Measurements from ENCODE around the gene SMDT1. TPM values are rescaled to one million over a fixed set of nuclear protein-coding genes. Genes with fewer than 3 reads are reported as not detected.
A peak's percentile ranks its signal among the peaks of the same experiment; 100 is the strongest.

SMDT1 gene
- total and polyA plus RNA-seq, 2 donors (not counting 1 experiment from before 2014, with no cell fraction given), result 122 to 140 TPM

DNA sequence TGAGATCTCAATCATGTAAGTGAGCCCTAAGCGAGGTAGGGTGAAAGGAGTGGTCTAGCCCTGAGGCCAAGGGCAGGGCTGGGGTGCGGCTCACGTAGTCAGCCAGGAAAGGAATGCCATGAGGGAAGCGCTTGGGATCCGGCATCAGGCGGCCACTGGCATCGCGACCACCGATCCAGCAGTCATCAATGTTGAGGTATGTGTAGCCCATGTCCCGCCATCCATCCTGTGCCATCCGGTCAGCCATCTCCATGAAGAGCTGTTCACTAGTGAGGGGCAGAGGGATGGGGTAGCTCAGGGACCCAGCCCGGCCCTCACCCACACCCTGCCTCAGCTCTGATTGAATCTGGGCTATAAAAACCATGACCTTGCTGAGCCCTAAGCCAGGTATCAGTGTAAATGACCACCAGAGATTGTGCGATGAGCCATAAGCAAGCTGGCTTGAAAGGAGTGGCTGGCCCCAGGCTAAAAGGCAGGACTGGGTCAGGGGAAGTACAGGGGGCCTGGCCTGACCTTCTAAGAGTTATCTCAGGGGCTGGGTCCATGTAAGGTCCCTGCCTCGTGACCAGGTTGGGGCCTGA is 11.7 kb upstream of the SMDT1 start:
- Mint-ChIP-seq H3K4me1 (peaks cover 30% of the 10 kb centered on the region), H3K27ac (peak overlapping the region; percentile 26), H3K27me3 (no peaks in the 10 kb centered on the region), H3K9me3 (ENCODE audit: insufficient read depth) (no peaks in the 10 kb centered on the region), H3K4me3 (no peak overlapping the region)
- Histone ChIP-seq H3K4me3 (ENCODE audit: control extremely low read depth in 1 of 5, extremely low read depth in 1 of 5, insufficient read depth in 1 of 5, low read depth in 2 of 5, low read length in 4 of 5) (no peak overlapping the region), H3K79me2 (ENCODE audit: control insufficient read depth, insufficient read depth, low read length) (no peaks in the 10 kb centered on the region), H3K27me3 (replicated peaks in 1 of 4; ENCODE audit: control extremely low read depth in 1 of 4, control insufficient read depth in 3 of 4, insufficient read depth in 4 of 4, low read length in 3 of 4) (no peaks in the 10 kb centered on the region), H3K36me3 (replicated peaks in 1 of 2; ENCODE audit: control extremely low read depth in 1 of 2, control insufficient read depth in 1 of 2, extremely low read depth in 1 of 2, insufficient read depth in 2 of 2, low read length in 1 of 2) (peaks cover 0 to 18% of the 10 kb centered on the region in 2 experiments), H4K20me1 (ENCODE audit: control insufficient read depth, insufficient read depth, low read length, poor library complexity, severe bottlenecking) (no peaks in the 10 kb centered on the region), H3K27ac (ENCODE audit: low read length in 2 of 2) (no peak overlapping the region), H2AFZ (ENCODE audit: insufficient read depth, low read depth, low read length, poor library complexity, severe bottlenecking) (no peak overlapping the region), H3K9ac (ENCODE audit: low read length) (no peak overlapping the region), H3K4me2 (replicated peaks; ENCODE audit: low read depth, low read length, poor library complexity, severe bottlenecking) (no peak overlapping the region), H3K4me1 (ENCODE audit: control insufficient read depth in 2 of 2, insufficient read depth in 2 of 2, low read length in 2 of 2) (peaks cover 12 to 17% of the 10 kb centered on the region in 2 donors), H3K9me3 (ENCODE audit: control extremely low read depth in 1 of 3, control insufficient read depth in 2 of 3, insufficient read depth in 1 of 3, low read length in 2 of 3) (no peaks in the 10 kb centered on the region)
- ATAC-seq (ENCODE audit: low read depth) (no peak), DNase-seq (no peak)
- intact Hi-C loops (cut with micrococcal nuclease), result no loop called here
- TF ChIP-seq, protein P1, sequence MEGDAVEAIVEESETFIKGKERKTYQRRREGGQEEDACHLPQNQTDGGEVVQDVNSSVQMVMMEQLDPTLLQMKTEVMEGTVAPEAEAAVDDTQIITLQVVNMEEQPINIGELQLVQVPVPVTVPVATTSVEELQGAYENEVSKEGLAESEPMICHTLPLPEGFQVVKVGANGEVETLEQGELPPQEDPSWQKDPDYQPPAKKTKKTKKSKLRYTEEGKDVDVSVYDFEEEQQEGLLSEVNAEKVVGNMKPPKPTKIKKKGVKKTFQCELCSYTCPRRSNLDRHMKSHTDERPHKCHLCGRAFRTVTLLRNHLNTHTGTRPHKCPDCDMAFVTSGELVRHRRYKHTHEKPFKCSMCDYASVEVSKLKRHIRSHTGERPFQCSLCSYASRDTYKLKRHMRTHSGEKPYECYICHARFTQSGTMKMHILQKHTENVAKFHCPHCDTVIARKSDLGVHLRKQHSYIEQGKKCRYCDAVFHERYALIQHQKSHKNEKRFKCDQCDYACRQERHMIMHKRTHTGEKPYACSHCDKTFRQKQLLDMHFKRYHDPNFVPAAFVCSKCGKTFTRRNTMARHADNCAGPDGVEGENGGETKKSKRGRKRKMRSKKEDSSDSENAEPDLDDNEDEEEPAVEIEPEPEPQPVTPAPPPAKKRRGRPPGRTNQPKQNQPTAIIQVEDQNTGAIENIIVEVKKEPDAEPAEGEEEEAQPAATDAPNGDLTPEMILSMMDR (IDR thresholded peaks at IDR 0.05), result no peak
- TF ChIP-seq EZH2 (IDR thresholded peaks at IDR 0.05; ENCODE audit: borderline replicate concordance, insufficient read depth, low read depth, low read length, poor library complexity, severe bottlenecking), result no peak
- 93% methylated on average over 13 of the region's 14 CpGs for WGBS (ENCODE audit: insufficient coverage)
- ChIA-PET CTCF (interaction anchor here (0.6 kb wide), 1 partner anchor 379 kb away, joined by 3 read pairs; the partner anchor contains the start of gene SNU13), POLR2A (no interaction called here)

DNA sequence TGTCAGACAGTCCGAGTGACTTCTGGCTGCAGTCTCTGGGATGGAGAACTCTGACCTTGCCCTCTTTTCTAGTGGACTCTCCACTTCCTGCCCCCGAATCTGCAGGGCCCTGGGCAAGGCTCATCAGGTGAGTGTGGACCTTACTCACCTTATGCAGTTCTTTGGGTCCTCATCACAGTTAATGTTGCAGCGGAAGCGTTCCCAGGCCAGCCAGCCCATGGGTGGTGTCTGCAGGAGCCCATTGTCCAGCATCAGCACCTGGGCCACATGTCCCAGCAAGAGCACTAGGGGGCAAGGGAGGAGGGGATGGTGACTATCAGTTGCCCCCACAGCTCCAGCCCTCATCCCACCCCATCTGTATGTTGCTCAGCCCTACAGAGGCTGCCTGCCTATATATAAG is 11.2 kb upstream of the SMDT1 start:
- Histone ChIP-seq H3K9ac (ENCODE audit: low read length) (no peak overlapping the region), H3K36me3 (replicated peaks in 1 of 2; ENCODE audit: control extremely low read depth in 1 of 2, control insufficient read depth in 1 of 2, extremely low read depth in 1 of 2, insufficient read depth in 2 of 2, low read length in 1 of 2) (peaks cover 0 to 18% of the 10 kb centered on the region in 2 experiments), H3K9me3 (ENCODE audit: control extremely low read depth in 1 of 3, control insufficient read depth in 2 of 3, insufficient read depth in 1 of 3, low read length in 2 of 3) (no peaks in the 10 kb centered on the region), H3K79me2 (ENCODE audit: control insufficient read depth, insufficient read depth, low read length) (no peaks in the 10 kb centered on the region), H3K4me2 (replicated peaks; ENCODE audit: low read depth, low read length, poor library complexity, severe bottlenecking) (no peak overlapping the region), H3K27me3 (replicated peaks in 1 of 4; ENCODE audit: control extremely low read depth in 1 of 4, control insufficient read depth in 3 of 4, insufficient read depth in 4 of 4, low read length in 3 of 4) (no peaks in the 10 kb centered on the region), H4K20me1 (ENCODE audit: control insufficient read depth, insufficient read depth, low read length, poor library complexity, severe bottlenecking) (no peaks in the 10 kb centered on the region), H3K4me1 (ENCODE audit: control insufficient read depth in 2 of 2, insufficient read depth in 2 of 2, low read length in 2 of 2) (peaks cover 12 to 17% of the 10 kb centered on the region in 2 donors), H2AFZ (ENCODE audit: insufficient read depth, low read depth, low read length, poor library complexity, severe bottlenecking) (no peak overlapping the region), H3K27ac (ENCODE audit: low read length in 2 of 2) (no peak overlapping the region), H3K4me3 (ENCODE audit: control extremely low read depth in 1 of 5, extremely low read depth in 1 of 5, insufficient read depth in 1 of 5, low read depth in 2 of 5, low read length in 4 of 5) (no peak overlapping the region)
- DNase-seq, result no peak
- Mint-ChIP-seq H3K9me3 (ENCODE audit: insufficient read depth) (no peaks in the 10 kb centered on the region), H3K4me3 (no peak overlapping the region), H3K4me1 (peaks cover 35% of the 10 kb centered on the region), H3K27me3 (no peaks in the 10 kb centered on the region), H3K27ac (no peak overlapping the region)
- ChIA-PET POLR2A (no interaction called here), CTCF (no interaction called here)
- TF ChIP-seq EZH2 (IDR thresholded peaks at IDR 0.05; ENCODE audit: borderline replicate concordance, insufficient read depth, low read depth, low read length, poor library complexity, severe bottlenecking), result no peak
- no peak for ATAC-seq (ENCODE audit: low read depth)
- intact Hi-C loops (cut with micrococcal nuclease), result no loop called here
- WGBS (ENCODE audit: insufficient coverage), result 97% methylated on average over 4 of the region's 4 CpGs
